ENCODE data around the gene BTNL8.

Gene BTNL8

DNA sequence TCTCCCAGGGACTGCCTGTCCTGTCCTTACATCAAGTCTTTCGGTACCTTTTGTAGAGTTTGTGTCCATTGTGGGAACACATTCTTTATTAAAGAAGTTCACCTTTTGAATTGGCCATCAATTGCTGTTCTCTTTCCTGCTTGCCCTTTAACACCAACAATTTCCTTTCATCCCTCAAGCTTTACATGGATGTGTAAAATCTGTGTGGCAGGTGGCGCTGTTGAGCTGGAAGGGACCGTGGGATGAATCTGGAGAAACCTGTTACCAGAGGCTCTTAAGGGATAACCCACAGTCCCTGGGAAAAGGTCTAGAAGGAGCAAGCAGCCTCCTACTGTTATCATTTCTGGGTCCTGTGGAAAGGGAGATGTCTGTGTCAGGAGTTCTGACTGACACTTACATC, 30.0 kb upstream of the BTNL8 start:
- H3K4me3 ChIP-seq (ENCODE audit: low read depth in 1 of 2, low read length in 2 of 2), result no peak overlapping the region
- no peak overlapping the region for H3K4me2 ChIP-seq (ENCODE audit: insufficient read depth, low read length)
- ATAC-seq (ENCODE audit: insufficient read depth, low read depth), result peak; percentile 86
- no peaks in the 10 kb centered on the region for H3K9me3 ChIP-seq (ENCODE audit: insufficient read depth, low read length, severe bottlenecking)
- H3K36me3 ChIP-seq (ENCODE audit: insufficient read depth, low read length), result no peaks in the 10 kb centered on the region
- no peaks in the 10 kb centered on the region for H3K4me1 ChIP-seq (ENCODE audit: insufficient read depth, low read length)
- DNase-seq, result peak; percentile 79
- H3K27me3 ChIP-seq (ENCODE audit: insufficient read depth, low read length, poor library complexity), result peaks cover 10% of the 10 kb centered on the region
- H3K27ac ChIP-seq (ENCODE audit: low read length), result no peak overlapping the region
- TF ChIP-seq EZH2 (IDR thresholded peaks at IDR 0.05; ENCODE audit: borderline replicate concordance, low read depth, low read length, severe bottlenecking), result no peak
- TF ChIP-seq, protein P1, sequence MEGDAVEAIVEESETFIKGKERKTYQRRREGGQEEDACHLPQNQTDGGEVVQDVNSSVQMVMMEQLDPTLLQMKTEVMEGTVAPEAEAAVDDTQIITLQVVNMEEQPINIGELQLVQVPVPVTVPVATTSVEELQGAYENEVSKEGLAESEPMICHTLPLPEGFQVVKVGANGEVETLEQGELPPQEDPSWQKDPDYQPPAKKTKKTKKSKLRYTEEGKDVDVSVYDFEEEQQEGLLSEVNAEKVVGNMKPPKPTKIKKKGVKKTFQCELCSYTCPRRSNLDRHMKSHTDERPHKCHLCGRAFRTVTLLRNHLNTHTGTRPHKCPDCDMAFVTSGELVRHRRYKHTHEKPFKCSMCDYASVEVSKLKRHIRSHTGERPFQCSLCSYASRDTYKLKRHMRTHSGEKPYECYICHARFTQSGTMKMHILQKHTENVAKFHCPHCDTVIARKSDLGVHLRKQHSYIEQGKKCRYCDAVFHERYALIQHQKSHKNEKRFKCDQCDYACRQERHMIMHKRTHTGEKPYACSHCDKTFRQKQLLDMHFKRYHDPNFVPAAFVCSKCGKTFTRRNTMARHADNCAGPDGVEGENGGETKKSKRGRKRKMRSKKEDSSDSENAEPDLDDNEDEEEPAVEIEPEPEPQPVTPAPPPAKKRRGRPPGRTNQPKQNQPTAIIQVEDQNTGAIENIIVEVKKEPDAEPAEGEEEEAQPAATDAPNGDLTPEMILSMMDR (IDR thresholded peaks at IDR 0.05; ENCODE audit: borderline replicate concordance, extremely low read depth, low read length, poor library complexity, severe bottlenecking), result peak; percentile 93
- no peak overlapping the region for H2AFZ ChIP-seq (ENCODE audit: low read depth, low read length)
- H3K9ac ChIP-seq (ENCODE audit: low read depth, low read length), result no peak overlapping the region
- H4K20me1 ChIP-seq (ENCODE audit: insufficient read depth, low read length), result no peaks in the 10 kb centered on the region
- no peaks in the 10 kb centered on the region for H3K79me2 ChIP-seq (ENCODE audit: insufficient read depth, low read length)

DNA sequence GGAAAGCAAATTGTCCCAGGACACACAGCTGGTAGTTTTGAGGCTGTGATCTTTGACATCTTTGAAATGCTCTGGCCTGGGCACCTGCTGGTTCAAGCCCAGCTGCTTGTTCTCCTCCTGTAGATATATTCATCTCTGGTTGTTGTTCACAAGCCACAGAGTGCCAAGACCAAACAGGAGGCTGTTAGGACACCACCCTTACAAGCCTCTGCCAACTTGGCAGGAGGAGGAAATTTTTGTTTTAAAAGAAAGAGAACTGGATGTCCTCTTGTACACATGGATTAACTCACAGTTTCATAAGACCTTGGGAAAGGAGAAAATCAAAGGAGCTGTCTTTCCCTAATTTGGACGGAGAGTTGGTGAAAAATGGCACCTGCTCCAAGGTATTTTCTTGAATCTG, 29.4 kb upstream of the BTNL8 start:
- Histone ChIP-seq H3K4me3 (ENCODE audit: low read depth in 1 of 2, low read length in 2 of 2) (no peak overlapping the region), H3K4me1 (ENCODE audit: insufficient read depth, low read length) (no peaks in the 10 kb centered on the region), H3K9me3 (ENCODE audit: insufficient read depth, low read length, severe bottlenecking) (no peaks in the 10 kb centered on the region), H3K9ac (ENCODE audit: low read depth, low read length) (no peak overlapping the region), H4K20me1 (ENCODE audit: insufficient read depth, low read length) (no peaks in the 10 kb centered on the region), H3K4me2 (ENCODE audit: insufficient read depth, low read length) (no peak overlapping the region), H3K36me3 (ENCODE audit: insufficient read depth, low read length) (no peaks in the 10 kb centered on the region), H3K27ac (ENCODE audit: low read length) (no peak overlapping the region), H3K79me2 (ENCODE audit: insufficient read depth, low read length) (no peaks in the 10 kb centered on the region), H2AFZ (ENCODE audit: low read depth, low read length) (no peak overlapping the region), H3K27me3 (ENCODE audit: insufficient read depth, low read length, poor library complexity) (peaks cover 10% of the 10 kb centered on the region)
- ATAC-seq (ENCODE audit: insufficient read depth, low read depth), result no peak
- DNase-seq, result no peak
- no peak for TF ChIP-seq EZH2 (IDR thresholded peaks at IDR 0.05; ENCODE audit: borderline replicate concordance, low read depth, low read length, severe bottlenecking)
- TF ChIP-seq, protein P1 (IDR thresholded peaks at IDR 0.05; ENCODE audit: borderline replicate concordance, extremely low read depth, low read length, poor library complexity, severe bottlenecking), result no peak

DNA sequence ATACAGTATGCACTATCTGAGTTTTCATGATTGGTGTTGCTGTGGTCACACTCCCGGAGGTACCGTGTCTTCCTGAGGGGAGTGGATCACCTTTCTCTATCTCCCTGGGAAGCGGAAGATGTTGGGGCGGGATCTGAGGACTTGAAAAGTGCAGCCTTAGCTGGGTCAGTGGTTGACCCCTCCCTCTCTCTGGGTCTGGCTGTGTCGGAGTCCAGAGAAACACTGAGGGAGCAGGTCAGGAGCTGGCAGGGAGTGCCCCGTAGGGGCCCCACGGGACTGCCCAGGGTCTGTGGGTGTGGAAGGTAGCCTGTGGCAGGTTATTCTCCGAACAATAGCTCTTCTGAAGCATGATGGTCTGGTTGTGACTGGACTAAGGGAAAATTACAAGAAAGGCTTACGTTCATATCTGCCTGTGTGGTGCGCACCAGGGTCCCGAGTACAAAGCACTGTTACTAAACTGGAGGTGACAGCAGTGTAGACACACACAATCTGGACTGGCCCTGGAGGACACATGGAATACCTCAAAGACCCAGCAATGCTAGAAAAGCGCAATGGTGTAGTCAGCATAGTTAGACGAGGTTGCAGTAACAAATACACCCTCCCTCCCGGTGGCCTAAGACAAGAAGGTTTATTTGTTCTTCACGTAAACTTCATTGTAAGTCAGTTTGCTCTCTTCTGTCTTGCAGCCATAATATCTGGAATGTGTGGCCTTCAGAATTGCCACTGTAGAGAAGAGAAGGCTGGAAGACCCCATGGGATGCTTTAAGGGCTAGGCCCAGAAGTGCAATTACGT, 28.5 kb upstream of the BTNL8 start:
- H3K9ac ChIP-seq (ENCODE audit: low read depth, low read length), result no peak overlapping the region
- TF ChIP-seq, protein P1 (IDR thresholded peaks at IDR 0.05; ENCODE audit: borderline replicate concordance, extremely low read depth, low read length, poor library complexity, severe bottlenecking), result no peak
- TF ChIP-seq EZH2 (IDR thresholded peaks at IDR 0.05; ENCODE audit: borderline replicate concordance, low read depth, low read length, severe bottlenecking), result no peak
- peaks cover 12% of the 10 kb centered on the region for H3K27me3 ChIP-seq (ENCODE audit: insufficient read depth, low read length, poor library complexity)
- H3K9me3 ChIP-seq (ENCODE audit: insufficient read depth, low read length, severe bottlenecking), result no peaks in the 10 kb centered on the region
- H3K4me1 ChIP-seq (ENCODE audit: insufficient read depth, low read length), result no peaks in the 10 kb centered on the region
- H3K36me3 ChIP-seq (ENCODE audit: insufficient read depth, low read length), result no peaks in the 10 kb centered on the region
- H3K4me2 ChIP-seq (ENCODE audit: insufficient read depth, low read length), result no peak overlapping the region
- no peak overlapping the region for H2AFZ ChIP-seq (ENCODE audit: low read depth, low read length)
- no peak overlapping the region for H3K27ac ChIP-seq (ENCODE audit: low read length)
- no peaks in the 10 kb centered on the region for H3K79me2 ChIP-seq (ENCODE audit: insufficient read depth, low read length)
- ATAC-seq (ENCODE audit: insufficient read depth, low read depth) (no peak), DNase-seq (no peak)
- H4K20me1 ChIP-seq (ENCODE audit: insufficient read depth, low read length), result no peaks in the 10 kb centered on the region
- no peak overlapping the region for H3K4me3 ChIP-seq (ENCODE audit: low read depth in 1 of 2, low read length in 2 of 2)

Data from DND-41 (cell line).